ENCODE measurements around the gene SAMM50.

Gene SAMM50

GRCh38 chr22:44032126-44032730, 77.0 kb downstream of the SAMM50 start:
- DNase-seq: no peak

- DNase-seq: no peak
These were observed 78.0 kb downstream of the SAMM50 start for GRCh38 chr22:44033287-44033686.

GRCh38 chr22:44033694-44034093, 78.5 kb downstream of the SAMM50 start:
- DNase-seq: no peak

GRCh38 chr22:44037519-44038375, 82.5 kb downstream of the SAMM50 start:
- DNase-seq: no peak

- DNase-seq: no peak
These were observed 84.4 kb downstream of the SAMM50 start for GRCh38 chr22:44039566-44040171.

GRCh38 chr22:44042249-44043218, 87.3 kb downstream of the SAMM50 start:
- no peak for DNase-seq

- DNase-seq: no peak
These were observed 89.9 kb downstream of the SAMM50 start for GRCh38 chr22:44045145-44045544.
